HepG2 (cell line): ENCODE data around the gene STK36.

Source experiments
- MTF1 ChIP-seq: sonication (generic); formaldehyde crosslinking; IDR thresholded peaks from 2 replicates; pipeline ENCODE4 v1.5.0; 2020; ENCODE audit warnings: missing genetic modification reagents
- ZNF430 ChIP-seq: sonication (generic); formaldehyde crosslinking; IDR thresholded peaks from 2 replicates; pipeline ENCODE4 v1.9.0; 2021; ENCODE audit warnings: mild to moderate bottlenecking, missing genetic modification reagents

DNA sequence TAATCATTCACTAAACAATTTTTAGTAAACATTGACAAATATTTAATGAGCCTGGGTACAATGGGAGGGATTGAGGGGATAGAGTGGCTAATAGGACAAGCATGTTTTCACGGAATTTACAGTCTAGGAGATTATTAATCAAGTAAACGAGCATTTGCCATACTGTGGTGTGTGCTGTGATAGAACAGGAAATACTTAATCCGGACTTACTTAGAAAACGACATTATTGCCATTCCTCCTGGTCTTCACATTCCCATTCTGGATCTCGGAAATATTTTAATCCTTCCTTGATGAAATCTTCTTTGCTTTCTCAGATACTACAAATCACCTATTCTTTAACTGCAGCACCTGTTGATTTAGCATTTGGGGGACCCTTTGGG, 39.7 kb downstream of the STK36 start:
- TF ChIP-seq MTF1 (CRISPR knock-in tag) (no peak), ZNF430 (no peak)
